Kidney (tissue), 14 donors: ENCODE results near the gene UBE2J2. TPM values are rescaled to one million over a fixed set of nuclear protein-coding genes. Genes with fewer than 3 reads are reported as not detected.

Experiments used
- DNase-seq, 5 donors: peaks; one replicate each; pipeline ENCODE4 v3.0.0-alpha.2; 2013 to 2020
- FAIRE-seq: peaks from 2 replicates; lab custom pipeline; 2012; peaks lifted over from hg19 to GRCh38; lab: Jason Lieb, UNC
- H3K27ac ChIP-seq, 2 donors: one replicate each; pipeline ENCODE4 v1.7.0; 2013; ENCODE audit warnings: low read depth in 2 of 2, low read length in 2 of 2, inconsistent platforms in 1 of 2
- H3K27me3 ChIP-seq: one replicate; pipeline ENCODE4 v1.7.1; 2013; ENCODE audit warnings: low read length, inconsistent platforms; ENCODE audit not compliant: control insufficient read depth, insufficient read depth
- H3K36me3 ChIP-seq, 3 donors: one replicate each; pipeline versions ENCODE4 v1.7.0 to v1.7.1; 2013; ENCODE audit warnings: low read length in 3 of 3, control low read depth in 1 of 3, inconsistent platforms in 1 of 3; ENCODE audit not compliant: insufficient read depth in 3 of 3, control insufficient read depth in 2 of 3
- H3K4me1 ChIP-seq, 3 donors: one replicate each; pipeline versions ENCODE4 v1.7.0 to v1.7.1; 2013; ENCODE audit warnings: low read length in 3 of 3, inconsistent platforms in 1 of 3, low read depth in 1 of 3; ENCODE audit not compliant: control insufficient read depth in 2 of 3, insufficient read depth in 2 of 3
- H3K4me3 ChIP-seq, 3 donors: one replicate each; pipeline versions ENCODE4 v1.7.0 to v1.8.1; 2013; ENCODE audit warnings: low read length in 3 of 3, control low read depth in 1 of 3, inconsistent platforms in 1 of 3
- H3K9ac ChIP-seq, 3 donors: one replicate each; pipeline versions ENCODE4 v1.7.0 to v1.7.1; 2013; ENCODE audit warnings: low read length in 3 of 3, control low read depth in 1 of 3, inconsistent platforms in 1 of 3
- H3K9me3 ChIP-seq, 3 donors: one replicate each; pipeline versions ENCODE4 v1.7.0 to v1.7.1; 2013; ENCODE audit warnings: low read length in 3 of 3, control low read depth in 1 of 3, inconsistent platforms in 1 of 3; ENCODE audit not compliant: control insufficient read depth in 2 of 3, insufficient read depth in 1 of 3
- intact Hi-C: fragments of 100-400 bp; cut with DNase I; formaldehyde crosslinking; loops from one replicate; pipeline ENCODE4 v1.11.1; 2022
- polyA plus RNA-seq: library from polyadenylated mRNA; stranded (reverse); fragments of 350-450 nt; fragmentation: Illumina TruSeq; extraction: RNeasy Lipid Tissue Mini Kit (QIAGEN cat#74804); gene quantifications from one replicate; pipeline ENCODE4 v1.2.3, GENCODE V29; 2014; ENCODE audit warnings: low read depth, low replicate concordance; ENCODE audit not compliant: insufficient read depth
- total RNA-seq: library from RNA; stranded (reverse); fragmentation: NEBNext Ultra II Directional; extraction: Animal tissue kit (Norgen Biotek cat#: 25700); gene quantifications from one replicate; pipeline ENCODE4 v1.2.1, GENCODE V29; 2021
- TF ChIP-seq, protein P1 (sequence below): IDR thresholded peaks from 3 replicates; pipeline ENCODE4 v1.5.1; 2012; ENCODE audit warnings: mild to moderate bottlenecking, moderate library complexity, borderline replicate concordance; ENCODE audit not compliant: insufficient read depth; ENCODE audit errors: extremely low read depth
- donor health status: control.
- donor health status: control.
- donor health status: control.
- donor health status: control.
- donor health status: control.
- donor health status: DM: yes; HTN: yes; CAD: no.
- donor health status: Normal renal cell carcinoma (clear cell type).

The UBE2J2 gene
- total and polyA plus RNA-seq, 2 donors from 2014 or later = 56.6 to 57.4 TPM

- Histone ChIP-seq H3K36me3 (no peaks in the 10 kb centered on the region), H3K27me3 (no peaks in the 10 kb centered on the region), H3K9me3 (no peaks in the 10 kb centered on the region), H3K4me1 (peaks cover 0 to 34% (median 12%) of the 10 kb centered on the region in 3 donors), H3K9ac (no peak overlapping the region), H3K4me3 (peak overlapping the region in 1 of 3 donors; percentile 7), H3K27ac (peak overlapping the region; percentile 16 to 20)
- DNase-seq = peak; percentile 77 to 93 (median 88)
- FAIRE-seq = no peak
- intact Hi-C loops = no loop called here
- TF ChIP-seq, protein P1, sequence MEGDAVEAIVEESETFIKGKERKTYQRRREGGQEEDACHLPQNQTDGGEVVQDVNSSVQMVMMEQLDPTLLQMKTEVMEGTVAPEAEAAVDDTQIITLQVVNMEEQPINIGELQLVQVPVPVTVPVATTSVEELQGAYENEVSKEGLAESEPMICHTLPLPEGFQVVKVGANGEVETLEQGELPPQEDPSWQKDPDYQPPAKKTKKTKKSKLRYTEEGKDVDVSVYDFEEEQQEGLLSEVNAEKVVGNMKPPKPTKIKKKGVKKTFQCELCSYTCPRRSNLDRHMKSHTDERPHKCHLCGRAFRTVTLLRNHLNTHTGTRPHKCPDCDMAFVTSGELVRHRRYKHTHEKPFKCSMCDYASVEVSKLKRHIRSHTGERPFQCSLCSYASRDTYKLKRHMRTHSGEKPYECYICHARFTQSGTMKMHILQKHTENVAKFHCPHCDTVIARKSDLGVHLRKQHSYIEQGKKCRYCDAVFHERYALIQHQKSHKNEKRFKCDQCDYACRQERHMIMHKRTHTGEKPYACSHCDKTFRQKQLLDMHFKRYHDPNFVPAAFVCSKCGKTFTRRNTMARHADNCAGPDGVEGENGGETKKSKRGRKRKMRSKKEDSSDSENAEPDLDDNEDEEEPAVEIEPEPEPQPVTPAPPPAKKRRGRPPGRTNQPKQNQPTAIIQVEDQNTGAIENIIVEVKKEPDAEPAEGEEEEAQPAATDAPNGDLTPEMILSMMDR = no peak
These were observed 31.0 kb upstream of the UBE2J2 start for GRCh38 chr1:1304331-1305299.

DNA sequence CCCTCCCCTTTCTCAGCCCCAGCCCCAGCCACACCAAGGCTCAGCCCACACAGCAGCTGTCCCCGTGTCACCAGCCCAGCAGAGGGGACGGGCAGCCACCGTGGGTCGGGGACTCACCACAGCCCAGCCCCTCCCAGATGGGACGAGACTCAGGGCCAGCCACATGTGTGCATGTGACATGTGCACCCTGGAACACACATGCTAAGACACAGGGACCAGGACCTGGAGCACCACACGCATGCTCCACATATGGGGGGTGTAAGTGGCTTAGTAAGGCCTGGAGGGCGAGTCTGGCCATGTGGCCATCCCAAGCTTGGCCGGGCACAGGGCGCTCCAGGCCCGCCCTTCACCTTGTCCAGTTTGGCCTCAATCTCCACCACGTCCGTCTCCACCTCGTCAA, 30.1 kb upstream of the UBE2J2 start:
- no peak for DNase-seq
- TF ChIP-seq, protein P1 = no peak
- Histone ChIP-seq H3K27me3 (no peaks in the 10 kb centered on the region), H3K9ac (no peak overlapping the region), H3K4me3 (no peak overlapping the region), H3K9me3 (no peaks in the 10 kb centered on the region), H3K27ac (no peak overlapping the region), H3K36me3 (no peaks in the 10 kb centered on the region), H3K4me1 (peaks cover 0 to 31% (median 12%) of the 10 kb centered on the region in 3 donors)
- intact Hi-C loops = no loop called here
- no peak for FAIRE-seq

DNA sequence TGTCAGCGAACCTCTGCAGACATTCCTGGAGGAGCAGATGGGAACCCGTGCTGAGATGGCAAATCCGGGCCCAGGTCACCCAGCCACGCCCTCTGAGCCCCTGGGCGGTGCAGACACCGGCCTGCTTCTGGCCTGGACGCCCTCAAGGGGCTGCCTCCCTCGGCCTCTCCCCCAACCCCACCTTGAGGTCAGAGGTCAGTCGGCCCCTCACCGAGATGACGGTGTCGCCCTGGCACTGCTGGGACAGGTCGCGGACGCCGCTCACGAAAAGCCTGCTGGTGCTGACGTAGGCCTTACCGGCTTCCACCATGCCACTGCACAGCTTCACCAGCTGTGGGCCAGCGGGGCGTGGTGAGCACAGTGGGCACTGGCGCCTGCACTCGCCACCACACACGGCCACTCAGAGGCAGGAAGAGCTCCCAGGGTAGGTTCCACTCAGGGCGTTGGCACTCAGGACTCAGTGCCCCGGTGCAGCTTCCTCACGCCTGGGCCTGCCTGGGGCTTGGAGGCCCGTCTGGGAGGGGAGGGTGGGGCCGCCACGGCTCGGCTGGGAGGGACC, 29.4 kb upstream of the UBE2J2 start:
- H3K9ac ChIP-seq = no peak overlapping the region
- no peak for FAIRE-seq
- peaks cover 0 to 31% (median 12%) of the 10 kb centered on the region in 3 donors for H3K4me1 ChIP-seq
- H3K27me3 ChIP-seq = no peaks in the 10 kb centered on the region
- H3K36me3 ChIP-seq = no peaks in the 10 kb centered on the region
- intact Hi-C loops = no loop called here
- TF ChIP-seq, protein P1 = no peak
- H3K27ac ChIP-seq = no peak overlapping the region
- DNase-seq = no peak
- H3K4me3 ChIP-seq = no peak overlapping the region
- no peaks in the 10 kb centered on the region for H3K9me3 ChIP-seq
